ENCODE results near the gene ITGA8.

ITGA8 gene

GRCh38 chr10:15747632-15748031 lies 27.9 kb upstream of the ITGA8 start:
- Histone ChIP-seq H3K9ac (ENCODE audit: low read length) (no peak overlapping the region), H3K36me3 (ENCODE audit: control insufficient read depth, insufficient read depth, low read length) (no peaks in the 10 kb centered on the region), H3K4me1 (ENCODE audit: control insufficient read depth, insufficient read depth, low read length) (no peaks in the 10 kb centered on the region), H3K27me3 (ENCODE audit: control insufficient read depth, insufficient read depth, low read length) (no peaks in the 10 kb centered on the region), H3K9me3 (ENCODE audit: control insufficient read depth, insufficient read depth, low read depth, low read length) (no peaks in the 10 kb centered on the region), H3K27ac (ENCODE audit: low read depth, low read length) (no peak overlapping the region), H3K4me3 (ENCODE audit: low read depth, low read length) (no peak overlapping the region)

GRCh38 chr10:15745751-15746150 lies 26.0 kb upstream of the ITGA8 start:
- no peaks in the 10 kb centered on the region for H3K9me3 ChIP-seq (ENCODE audit: control insufficient read depth, insufficient read depth, low read depth, low read length)
- no peak overlapping the region for H3K27ac ChIP-seq (ENCODE audit: low read depth, low read length)
- H3K9ac ChIP-seq (ENCODE audit: low read length), result no peak overlapping the region
- no peaks in the 10 kb centered on the region for H3K27me3 ChIP-seq (ENCODE audit: control insufficient read depth, insufficient read depth, low read length)
- no peaks in the 10 kb centered on the region for H3K36me3 ChIP-seq (ENCODE audit: control insufficient read depth, insufficient read depth, low read length)
- no peak overlapping the region for H3K4me3 ChIP-seq (ENCODE audit: low read depth, low read length)
- no peaks in the 10 kb centered on the region for H3K4me1 ChIP-seq (ENCODE audit: control insufficient read depth, insufficient read depth, low read length)

GRCh38 chr10:15744217-15744865 lies 24.6 kb upstream of the ITGA8 start:
- Histone ChIP-seq H3K9me3 (ENCODE audit: control insufficient read depth, insufficient read depth, low read depth, low read length) (no peaks in the 10 kb centered on the region), H3K4me3 (ENCODE audit: low read depth, low read length) (no peak overlapping the region), H3K27me3 (ENCODE audit: control insufficient read depth, insufficient read depth, low read length) (no peaks in the 10 kb centered on the region), H3K36me3 (ENCODE audit: control insufficient read depth, insufficient read depth, low read length) (no peaks in the 10 kb centered on the region), H3K27ac (ENCODE audit: low read depth, low read length) (no peak overlapping the region), H3K4me1 (ENCODE audit: control insufficient read depth, insufficient read depth, low read length) (peaks cover 4% of the 10 kb centered on the region; the same call in 1 of the 2 replicates), H3K9ac (ENCODE audit: low read length) (no peak overlapping the region)

- no peaks in the 10 kb centered on the region for H3K36me3 ChIP-seq (ENCODE audit: control insufficient read depth, insufficient read depth, low read length)
- no peak overlapping the region for H3K27ac ChIP-seq (ENCODE audit: low read depth, low read length)
- H3K4me1 ChIP-seq (ENCODE audit: control insufficient read depth, insufficient read depth, low read length), result peaks cover 5% of the 10 kb centered on the region; the same call in 1 of the 2 replicates
- H3K4me3 ChIP-seq (ENCODE audit: low read depth, low read length), result no peak overlapping the region
- H3K9me3 ChIP-seq (ENCODE audit: control insufficient read depth, insufficient read depth, low read depth, low read length), result no peaks in the 10 kb centered on the region
- H3K27me3 ChIP-seq (ENCODE audit: control insufficient read depth, insufficient read depth, low read length), result no peaks in the 10 kb centered on the region
- no peak overlapping the region for H3K9ac ChIP-seq (ENCODE audit: low read length)
Measured at GRCh38 chr10:15743443-15743842, 23.7 kb upstream of the ITGA8 start.

- H3K4me1 ChIP-seq (ENCODE audit: control insufficient read depth, insufficient read depth, low read length), result peaks cover 5% of the 10 kb centered on the region; the same call in 1 of the 2 replicates
- no peak overlapping the region for H3K9ac ChIP-seq (ENCODE audit: low read length)
- H3K36me3 ChIP-seq (ENCODE audit: control insufficient read depth, insufficient read depth, low read length), result no peaks in the 10 kb centered on the region
- H3K9me3 ChIP-seq (ENCODE audit: control insufficient read depth, insufficient read depth, low read depth, low read length), result no peaks in the 10 kb centered on the region
- H3K27me3 ChIP-seq (ENCODE audit: control insufficient read depth, insufficient read depth, low read length), result no peaks in the 10 kb centered on the region
- H3K27ac ChIP-seq (ENCODE audit: low read depth, low read length), result no peak overlapping the region
- H3K4me3 ChIP-seq (ENCODE audit: low read depth, low read length), result no peak overlapping the region
Measured at GRCh38 chr10:15742836-15743235, 23.1 kb upstream of the ITGA8 start.

GRCh38 chr10:15742102-15742501 lies 22.4 kb upstream of the ITGA8 start:
- Histone ChIP-seq H3K4me3 (ENCODE audit: low read depth, low read length) (no peak overlapping the region), H3K27me3 (ENCODE audit: control insufficient read depth, insufficient read depth, low read length) (no peaks in the 10 kb centered on the region), H3K4me1 (ENCODE audit: control insufficient read depth, insufficient read depth, low read length) (peaks cover 5% of the 10 kb centered on the region; the same call in 1 of the 2 replicates), H3K9me3 (ENCODE audit: control insufficient read depth, insufficient read depth, low read depth, low read length) (no peaks in the 10 kb centered on the region), H3K9ac (ENCODE audit: low read length) (no peak overlapping the region), H3K27ac (ENCODE audit: low read depth, low read length) (no peak overlapping the region), H3K36me3 (ENCODE audit: control insufficient read depth, insufficient read depth, low read length) (no peaks in the 10 kb centered on the region)

- H3K27ac ChIP-seq (ENCODE audit: low read depth, low read length), result no peak overlapping the region
- no peak overlapping the region for H3K4me3 ChIP-seq (ENCODE audit: low read depth, low read length)
- peaks cover 5% of the 10 kb centered on the region; the same call in 1 of the 2 replicates for H3K4me1 ChIP-seq (ENCODE audit: control insufficient read depth, insufficient read depth, low read length)
- no peak overlapping the region for H3K9ac ChIP-seq (ENCODE audit: low read length)
- no peaks in the 10 kb centered on the region for H3K9me3 ChIP-seq (ENCODE audit: control insufficient read depth, insufficient read depth, low read depth, low read length)
- H3K36me3 ChIP-seq (ENCODE audit: control insufficient read depth, insufficient read depth, low read length), result no peaks in the 10 kb centered on the region
- no peaks in the 10 kb centered on the region for H3K27me3 ChIP-seq (ENCODE audit: control insufficient read depth, insufficient read depth, low read length)
Measured at GRCh38 chr10:15741581-15741980, 21.9 kb upstream of the ITGA8 start.

- Histone ChIP-seq H3K4me3 (ENCODE audit: low read depth, low read length) (no peak overlapping the region), H3K9ac (ENCODE audit: low read length) (no peak overlapping the region), H3K4me1 (ENCODE audit: control insufficient read depth, insufficient read depth, low read length) (peaks cover 5% of the 10 kb centered on the region; the same call in 1 of the 2 replicates), H3K36me3 (ENCODE audit: control insufficient read depth, insufficient read depth, low read length) (no peaks in the 10 kb centered on the region), H3K27ac (ENCODE audit: low read depth, low read length) (no peak overlapping the region), H3K9me3 (ENCODE audit: control insufficient read depth, insufficient read depth, low read depth, low read length) (no peaks in the 10 kb centered on the region), H3K27me3 (ENCODE audit: control insufficient read depth, insufficient read depth, low read length) (no peaks in the 10 kb centered on the region)
Measured at GRCh38 chr10:15740261-15740660, 20.5 kb upstream of the ITGA8 start.

GRCh38 chr10:15739254-15739970 lies 19.7 kb upstream of the ITGA8 start:
- peaks cover 5% of the 10 kb centered on the region; the same call in 1 of the 2 replicates for H3K4me1 ChIP-seq (ENCODE audit: control insufficient read depth, insufficient read depth, low read length)
- no peaks in the 10 kb centered on the region for H3K27me3 ChIP-seq (ENCODE audit: control insufficient read depth, insufficient read depth, low read length)
- no peak overlapping the region for H3K9ac ChIP-seq (ENCODE audit: low read length)
- no peaks in the 10 kb centered on the region for H3K36me3 ChIP-seq (ENCODE audit: control insufficient read depth, insufficient read depth, low read length)
- no peak overlapping the region for H3K4me3 ChIP-seq (ENCODE audit: low read depth, low read length)
- no peak overlapping the region for H3K27ac ChIP-seq (ENCODE audit: low read depth, low read length)
- H3K9me3 ChIP-seq (ENCODE audit: control insufficient read depth, insufficient read depth, low read depth, low read length), result no peaks in the 10 kb centered on the region

GRCh38 chr10:15738270-15738925 lies 18.7 kb upstream of the ITGA8 start:
- no peaks in the 10 kb centered on the region for H3K36me3 ChIP-seq (ENCODE audit: control insufficient read depth, insufficient read depth, low read length)
- H3K4me1 ChIP-seq (ENCODE audit: control insufficient read depth, insufficient read depth, low read length), result peaks cover 5% of the 10 kb centered on the region; the same call in 1 of the 2 replicates
- peaks cover 4% of the 10 kb centered on the region; the same call in 1 of the 2 replicates for H3K9me3 ChIP-seq (ENCODE audit: control insufficient read depth, insufficient read depth, low read depth, low read length)
- no peaks in the 10 kb centered on the region for H3K27me3 ChIP-seq (ENCODE audit: control insufficient read depth, insufficient read depth, low read length)
- H3K27ac ChIP-seq (ENCODE audit: low read depth, low read length), result no peak overlapping the region
- no peak overlapping the region for H3K9ac ChIP-seq (ENCODE audit: low read length)
- H3K4me3 ChIP-seq (ENCODE audit: low read depth, low read length), result no peak overlapping the region

- Histone ChIP-seq H3K9ac (ENCODE audit: low read length) (no peak overlapping the region), H3K4me3 (ENCODE audit: low read depth, low read length) (no peak overlapping the region), H3K4me1 (ENCODE audit: control insufficient read depth, insufficient read depth, low read length) (peaks cover 5% of the 10 kb centered on the region; the same call in 1 of the 2 replicates), H3K27ac (ENCODE audit: low read depth, low read length) (no peak overlapping the region), H3K36me3 (ENCODE audit: control insufficient read depth, insufficient read depth, low read length) (no peaks in the 10 kb centered on the region), H3K9me3 (ENCODE audit: control insufficient read depth, insufficient read depth, low read depth, low read length) (peaks cover 7% of the 10 kb centered on the region; the same call in 1 of the 2 replicates), H3K27me3 (ENCODE audit: control insufficient read depth, insufficient read depth, low read length) (no peaks in the 10 kb centered on the region)
Measured at GRCh38 chr10:15737656-15738055, 17.9 kb upstream of the ITGA8 start.
